CD8-positive, alpha-beta memory T cell (primary cell): ENCODE results near the gene TYRO3. TPM values are rescaled to one million over a fixed set of nuclear protein-coding genes. Genes with fewer than 3 reads are reported as not detected.
A peak's percentile ranks its signal among the peaks of the same experiment; 100 is the strongest.

Experiments
- CTCF ChIA-PET: fragments of 350-600 bp; sonication (Branson Sonifier 250); formaldehyde crosslinking; loops from one replicate; lab custom pipeline; 2021; ENCODE audit warnings: antibody characterized with exemption; lab: Charles Lee
- POLR2A ChIA-PET: fragments of 350-600 bp; sonication (Branson Sonifier 250); formaldehyde crosslinking; loops from one replicate; lab custom pipeline; 2021; ENCODE audit warnings: antibody characterized with exemption; lab: Charles Lee
- DNase-seq, 5 donors: peaks; one replicate each; pipeline versions ENCODE4 v3.0.0 to v3.0.0-alpha.2; 2020 to 2022; ENCODE audit warnings: mixed read lengths in 1 of 5
- H3K27ac ChIP-seq: one replicate; pipeline ENCODE4 v1.7.0; 2013; ENCODE audit warnings: low read depth, mild to moderate bottlenecking, low read length, moderate library complexity
- H3K27me3 ChIP-seq: 2 replicates; pipeline ENCODE4 v1.7.0; 2013; ENCODE audit warnings: low read length, mild to moderate bottlenecking; ENCODE audit not compliant: insufficient read depth, poor library complexity, severe bottlenecking
- H3K36me3 ChIP-seq: 2 replicates; pipeline ENCODE4 v1.7.0; 2013; ENCODE audit warnings: mild to moderate bottlenecking, low read length, moderate library complexity; ENCODE audit not compliant: insufficient read depth
- H3K4me1 ChIP-seq: 2 replicates; pipeline ENCODE4 v1.7.0; 2013; ENCODE audit warnings: mild to moderate bottlenecking, low read length, moderate library complexity; ENCODE audit not compliant: insufficient read depth
- H3K4me3 ChIP-seq: 2 replicates; pipeline ENCODE4 v1.7.0; 2013; ENCODE audit warnings: mild to moderate bottlenecking, low read length
- H3K9me3 ChIP-seq: 2 replicates; pipeline ENCODE4 v1.7.0; 2013; ENCODE audit warnings: mild to moderate bottlenecking, low read length
- H3K27ac Mint-ChIP-seq, 8 donors: one replicate each; pipeline ENCODE4 v1.8.0; 2020 to 2021; ENCODE audit warnings: mixed read lengths in 8 of 8, mild to moderate bottlenecking in 6 of 8, inconsistent platforms in 3 of 8, moderate library complexity in 3 of 8
- H3K27me3 Mint-ChIP-seq, 2 donors: one replicate each; pipeline ENCODE4 v1.8.0; 2020 to 2021; ENCODE audit warnings: mixed read lengths in 2 of 2, mild to moderate bottlenecking in 1 of 2, moderate library complexity in 1 of 2
- H3K36me3 Mint-ChIP-seq, 3 donors: one replicate each; pipeline ENCODE4 v1.8.0; 2020 to 2021; ENCODE audit warnings: mixed read lengths in 3 of 3, inconsistent platforms in 1 of 3, mild to moderate bottlenecking in 1 of 3
- H3K4me1 Mint-ChIP-seq, 3 donors: one replicate each; pipeline ENCODE4 v1.8.0; 2020 to 2021; ENCODE audit warnings: mixed read lengths in 3 of 3, inconsistent platforms in 1 of 3, mild to moderate bottlenecking in 1 of 3
- H3K4me3 Mint-ChIP-seq, 7 donors: one replicate each; pipeline ENCODE4 v1.8.0; 2020 to 2021; ENCODE audit warnings: mixed read lengths in 7 of 7, mild to moderate bottlenecking in 6 of 7, moderate library complexity in 4 of 7, inconsistent platforms in 2 of 7
- H3K9me3 Mint-ChIP-seq, 5 donors: one replicate each; pipeline ENCODE4 v1.8.0; 2020 to 2022; ENCODE audit warnings: mixed read lengths in 5 of 5, mild to moderate bottlenecking in 3 of 5, moderate library complexity in 2 of 5, inconsistent platforms in 1 of 5
- polyA plus RNA-seq: library from polyadenylated mRNA; unstranded; fragments of 300-500 nt; fragmentation: Illumina TruSeq; gene quantifications from one replicate; pipeline ENCODE4 v1.2.3, GENCODE V29; 2021
- total RNA-seq, 2 experiments: library from RNA; stranded (reverse); gene quantifications; one replicate each; pipeline ENCODE4 v1.2.3, GENCODE V29; 2021

TYRO3 gene
- total and polyA plus RNA-seq, 3 experiments from 2014 or later = 0.46 to 2.6 (median 2.0) TPM

GRCh38 chr15:41562784-41563198 lies 3.8 kb downstream of the TYRO3 start:
- CTCF ChIA-PET = no interaction called here
- Mint-ChIP-seq H3K4me3 (peak overlapping the region in 2 of 7 donors; percentile 6 to 79), H3K9me3 (no peaks in the 10 kb centered on the region), H3K27me3 (peaks cover 21 to 28% of the 10 kb centered on the region in 2 donors), H3K27ac (no peak overlapping the region), H3K36me3 (peaks cover 0 to 1% (median 0%) of the 10 kb centered on the region in 3 donors), H3K4me1 (peaks cover 8 to 15% (median 12%) of the 10 kb centered on the region in 3 donors)
- POLR2A ChIA-PET = interaction anchor here (0.7 kb wide), 1 partner anchor 296 kb away, joined by 5 read pairs; no protein-coding TSS in a partner anchor
- Histone ChIP-seq H3K4me3 (no peak overlapping the region), H3K9me3 (no peaks in the 10 kb centered on the region), H3K27ac (no peak overlapping the region), H3K27me3 (peaks cover 8% of the 10 kb centered on the region), H3K36me3 (no peaks in the 10 kb centered on the region), H3K4me1 (peaks cover 16% of the 10 kb centered on the region)
- no peak for DNase-seq

GRCh38 chr15:41564286-41564959 lies 5.4 kb downstream of the TYRO3 start:
- Histone ChIP-seq H3K27ac (no peak overlapping the region), H3K4me3 (no peak overlapping the region), H3K4me1 (peaks cover 7% of the 10 kb centered on the region), H3K36me3 (no peaks in the 10 kb centered on the region), H3K9me3 (no peaks in the 10 kb centered on the region), H3K27me3 (peaks cover 7% of the 10 kb centered on the region)
- ChIA-PET CTCF (interaction anchor here (1.5 kb wide), 1 partner anchor 13 kb away, joined by 3 read pairs; no protein-coding TSS in a partner anchor), POLR2A (interaction anchor here (0.6 kb wide), 1 partner anchor 189 kb away, joined by 3 read pairs; no protein-coding TSS in a partner anchor)
- H3K27ac Mint-ChIP-seq = no peak overlapping the region
- DNase-seq = no peak
- H3K36me3 Mint-ChIP-seq = no peaks in the 10 kb centered on the region
- no peak overlapping the region for H3K4me3 Mint-ChIP-seq
- H3K4me1 Mint-ChIP-seq = peaks cover 0 to 6% (median 4%) of the 10 kb centered on the region in 3 donors
- peaks cover 16 to 28% of the 10 kb centered on the region in 2 donors for H3K27me3 Mint-ChIP-seq
- no peaks in the 10 kb centered on the region for H3K9me3 Mint-ChIP-seq

GRCh38 chr15:41564960-41565502 lies 6.0 kb downstream of the TYRO3 start:
- H3K27ac ChIP-seq = no peak overlapping the region
- Mint-ChIP-seq H3K9me3 (no peaks in the 10 kb centered on the region), H3K27me3 (peaks cover 13 to 23% of the 10 kb centered on the region in 2 donors), H3K4me1 (peaks cover 0 to under 1% (median 0%) of the 10 kb centered on the region in 3 donors), H3K27ac (no peak overlapping the region), H3K36me3 (no peaks in the 10 kb centered on the region), H3K4me3 (no peak overlapping the region)
- H3K9me3 ChIP-seq = no peaks in the 10 kb centered on the region
- POLR2A ChIA-PET = interaction anchor here (0.6 kb wide), 1 partner anchor 188 kb away, joined by 3 read pairs; no protein-coding TSS in a partner anchor
- no peak for DNase-seq
- H3K27me3 ChIP-seq = peaks cover under 1% of the 10 kb centered on the region
- H3K4me3 ChIP-seq = no peak overlapping the region
- H3K36me3 ChIP-seq = no peaks in the 10 kb centered on the region
- CTCF ChIA-PET = interaction anchor here (1.5 kb wide), 1 partner anchor 13 kb away, joined by 3 read pairs; no protein-coding TSS in a partner anchor
- peaks cover under 1% of the 10 kb centered on the region for H3K4me1 ChIP-seq

GRCh38 chr15:41565702-41566101 lies 6.7 kb downstream of the TYRO3 start:
- H3K27me3 ChIP-seq = no peaks in the 10 kb centered on the region
- no peak overlapping the region for H3K27ac Mint-ChIP-seq
- no peak for DNase-seq
- no peaks in the 10 kb centered on the region for H3K36me3 Mint-ChIP-seq
- H3K4me3 ChIP-seq = no peak overlapping the region
- no peaks in the 10 kb centered on the region for H3K4me1 ChIP-seq
- H3K4me3 Mint-ChIP-seq = no peak overlapping the region
- no peaks in the 10 kb centered on the region for H3K36me3 ChIP-seq
- ChIA-PET POLR2A (no interaction called here), CTCF (no interaction called here)
- H3K27ac ChIP-seq = no peak overlapping the region
- peaks cover 9 to 17% of the 10 kb centered on the region in 2 donors for H3K27me3 Mint-ChIP-seq
- H3K9me3 Mint-ChIP-seq = no peaks in the 10 kb centered on the region
- no peaks in the 10 kb centered on the region for H3K9me3 ChIP-seq
- H3K4me1 Mint-ChIP-seq = no peaks in the 10 kb centered on the region

GRCh38 chr15:41566121-41566885 lies 7.3 kb downstream of the TYRO3 start:
- H3K4me1 Mint-ChIP-seq = no peaks in the 10 kb centered on the region
- Histone ChIP-seq H3K36me3 (no peaks in the 10 kb centered on the region), H3K9me3 (no peaks in the 10 kb centered on the region), H3K4me3 (no peak overlapping the region), H3K27me3 (no peaks in the 10 kb centered on the region), H3K4me1 (no peaks in the 10 kb centered on the region), H3K27ac (no peak overlapping the region)
- peaks cover 8 to 17% of the 10 kb centered on the region in 2 donors for H3K27me3 Mint-ChIP-seq
- no peaks in the 10 kb centered on the region for H3K9me3 Mint-ChIP-seq
- POLR2A ChIA-PET = no interaction called here
- CTCF ChIA-PET = interaction anchor here (0.7 kb wide), 1 partner anchor 8 kb away, joined by 3 read pairs; no protein-coding TSS in a partner anchor
- H3K4me3 Mint-ChIP-seq = no peak overlapping the region
- no peaks in the 10 kb centered on the region for H3K36me3 Mint-ChIP-seq
- no peak overlapping the region for H3K27ac Mint-ChIP-seq
- DNase-seq = no peak

- no peak overlapping the region for H3K4me3 ChIP-seq
- Mint-ChIP-seq H3K27me3 (peaks cover 8 to 10% of the 10 kb centered on the region in 2 donors), H3K4me3 (no peak overlapping the region), H3K9me3 (no peaks in the 10 kb centered on the region), H3K4me1 (no peaks in the 10 kb centered on the region), H3K27ac (no peak overlapping the region), H3K36me3 (no peaks in the 10 kb centered on the region)
- no peak for DNase-seq
- no peaks in the 10 kb centered on the region for H3K27me3 ChIP-seq
- no peak overlapping the region for H3K27ac ChIP-seq
- no peaks in the 10 kb centered on the region for H3K9me3 ChIP-seq
- H3K36me3 ChIP-seq = no peaks in the 10 kb centered on the region
- H3K4me1 ChIP-seq = no peaks in the 10 kb centered on the region
- ChIA-PET CTCF (interaction anchor here (0.7 kb wide), 1 partner anchor 9 kb away, joined by 3 read pairs; no protein-coding TSS in a partner anchor), POLR2A (no interaction called here)
These were observed 8.2 kb downstream of the TYRO3 start for GRCh38 chr15:41567261-41567660.

- Mint-ChIP-seq H3K27ac (no peak overlapping the region), H3K27me3 (peaks cover 7% of the 10 kb centered on the region in 2 donors), H3K4me1 (no peaks in the 10 kb centered on the region), H3K4me3 (no peak overlapping the region), H3K9me3 (no peaks in the 10 kb centered on the region), H3K36me3 (no peaks in the 10 kb centered on the region)
- no peaks in the 10 kb centered on the region for H3K27me3 ChIP-seq
- no peak for DNase-seq
- CTCF ChIA-PET = no interaction called here
- no peak overlapping the region for H3K27ac ChIP-seq
- H3K4me3 ChIP-seq = no peak overlapping the region
- no peaks in the 10 kb centered on the region for H3K36me3 ChIP-seq
- POLR2A ChIA-PET = no interaction called here
- no peaks in the 10 kb centered on the region for H3K4me1 ChIP-seq
- H3K9me3 ChIP-seq = no peaks in the 10 kb centered on the region
These were observed 8.8 kb downstream of the TYRO3 start for GRCh38 chr15:41567862-41568261.
